K562 (cell line): Measurements from ENCODE around the gene WIF1. TPM values are rescaled to one million over a fixed set of nuclear protein-coding genes. Genes with fewer than 3 reads are reported as not detected.

Source experiments
- DACH1 ChIP-seq: fragments of 450-650 bp; IDR thresholded peaks from 2 replicates; pipeline ENCODE4 v1.6.1; 2018; ENCODE audit not compliant: partially characterized antibody
- FOSL1 ChIP-seq: fragments of 200-800 bp; sonication (Bioruptor generic); conservative IDR thresholded peaks from 2 replicates; pipeline ENCODE4 v1.6.1; 2016; ENCODE audit warnings: missing genetic modification characterization, missing compliant biosample characterization
- JUND ChIP-seq, 2 experiments: IDR thresholded peaks; 2 replicates in 1 of 2; 3 replicates in 1 of 2; pipeline ENCODE4 v1.6.1; 2011; ENCODE audit warnings: borderline replicate concordance in 2 of 2, low read depth in 2 of 2, low read length in 2 of 2, improper control_type of control experiment in 1 of 2, missing biosample characterization in 1 of 2, missing genetic modification characterization in 1 of 2, missing genetic modification reagents in 1 of 2
- KDM2B ChIP-seq: fragments of 250-450 bp; sonication (Bioruptor Pico); IDR thresholded peaks from 2 replicates; pipeline ENCODE4 v1.8.0; 2021; ENCODE audit warnings: mild to moderate bottlenecking, moderate library complexity
- MYC ChIP-seq, 2 experiments: fragments of 250-450 bp in 1 of 2; sonication (Bioruptor Pico) in 1 of 2; IDR thresholded peaks; 2 replicates each; pipeline versions ENCODE4 v1.5.1 to v1.6.1; 2012 to 2021; ENCODE audit warnings: low read depth in 2 of 2, borderline replicate concordance in 1 of 2, improper control_type of control experiment in 1 of 2, low read length in 1 of 2, mild to moderate bottlenecking in 1 of 2, moderate library complexity in 1 of 2
- RCOR1 ChIP-seq, 2 experiments: IDR thresholded peaks; 2 replicates each; pipeline ENCODE4 v1.6.1; 2012; ENCODE audit warnings: low read depth in 2 of 2, low read length in 2 of 2, borderline replicate concordance in 1 of 2, improper control_type of control experiment in 1 of 2
- SMAD4 ChIP-seq: fragments of 250-450 bp; sonication (Bioruptor Pico); conservative IDR thresholded peaks from 2 replicates; pipeline ENCODE4 v1.8.0; 2021; ENCODE audit warnings: inconsistent platforms, mild to moderate bottlenecking, moderate library complexity
- TAF1 ChIP-seq: IDR thresholded peaks from 2 replicates; pipeline ENCODE4 v1.6.1; 2011; ENCODE audit warnings: mild to moderate bottlenecking, low read length, moderate library complexity; ENCODE audit not compliant: insufficient read depth, control insufficient read depth, severe bottlenecking; ENCODE audit errors: extremely low read depth
- THAP12 ChIP-seq: fragments of 250-450 bp; sonication (Bioruptor Pico); IDR thresholded peaks from 2 replicates; pipeline ENCODE4 v1.9.0; 2021; ENCODE audit warnings: mild to moderate bottlenecking, inconsistent platforms
- ZNF639 ChIP-seq, 2 experiments: fragments of 200-800 bp in 1 of 2; sonication (Bioruptor generic) in 1 of 2; sonication (generic) in 1 of 2; formaldehyde crosslinking in 1 of 2; IDR thresholded peaks in 1 of 2; conservative IDR thresholded peaks in 1 of 2; 2 replicates each; pipeline versions ENCODE4 v1.5.0 to v1.6.1; 2016 to 2020; ENCODE audit warnings: missing compliant biosample characterization in 1 of 2, missing genetic modification characterization in 1 of 2, missing genetic modification reagents in 1 of 2
- ZSCAN29 ChIP-seq: fragments of 450-650 bp; IDR thresholded peaks from 2 replicates; pipeline ENCODE4 v1.6.1; 2017
- polyA plus RNA-seq, 8 experiments: library from polyadenylated mRNA; depleted of rRNA in 4 of 8; stranded (reverse) in 5 of 8; unstranded in 3 of 8; fragments of >200 nt; fragmentation: Nextera tagmentation in 2 of 8; fragmentation: Illumina TruSeq in 1 of 8; extraction: Ambion mirVana in 2 of 8; extraction: Trizol in 1 of 8; gene quantifications; 2 replicates each; pipeline versions ENCODE4 v1.2.1 to v1.2.3, GENCODE V29; 2011 to 2014; ENCODE audit warnings: inconsistent platforms in 1 of 8, missing spikeins in 1 of 8
- total RNA-seq, 7 experiments: library from RNA; depleted of rRNA in 6 of 7; stranded (reverse); fragments of >200 nt in 6 of 7; fragmentation: Illumina TruSeq in 2 of 7; extraction: Trizol in 2 of 7; gene quantifications; 2 replicates each; pipeline versions ENCODE4 v1.2.1 to v1.2.3, GENCODE V29; 2011 to 2021; ENCODE audit warnings: low replicate concordance in 1 of 7
- TF ChIP-seq, protein P1 (sequence below): fragments of 450-650 bp; IDR thresholded peaks from 2 replicates; pipeline ENCODE4 v1.6.1; 2016; ENCODE audit warnings: borderline replicate concordance
- TF ChIP-seq, protein P2 (sequence below): fragments of 200-800 bp; sonication (Bioruptor generic); IDR thresholded peaks from 2 replicates; pipeline ENCODE4 v1.6.1; 2017; ENCODE audit warnings: missing genetic modification characterization, missing compliant biosample characterization
- TF ChIP-seq, protein P3 (sequence below), 2 experiments: fragments of 450-650 bp in 1 of 2; sonication (generic) in 1 of 2; formaldehyde crosslinking in 1 of 2; IDR thresholded peaks in 1 of 2; conservative IDR thresholded peaks in 1 of 2; 2 replicates each; pipeline versions ENCODE4 v1.6.1 to v1.8.1; 2016 to 2023; ENCODE audit warnings: mild to moderate bottlenecking in 2 of 2, moderate library complexity in 2 of 2, inconsistent platforms in 1 of 2, missing genetic modification reagents in 1 of 2

WIF1 gene
- total and polyA plus RNA-seq, 9 of the 15 experiments (the other 6 are each of a cell fraction or from before 2014, with no cell fraction given): not detected

- TF ChIP-seq MYC (IDR thresholded peaks at IDR 0.05; ENCODE audit: low read depth, low read length) (0 out of 2 replicates have a peak, but pooled peaks have one; percentile 11), MYC (CRISPR knock-in tag; IDR thresholded peaks at IDR 0.05; ENCODE audit: borderline replicate concordance, low read depth) (no peak), ZNF639 (CRISPR knock-in tag; conservative IDR thresholded peaks at IDR 0.05 in 1 of 2, IDR thresholded peaks at IDR 0.05 in 1 of 2) (0 out of 4 replicates have a peak, but pooled peaks of 1 of the 2 experiments have one; percentile 18), TAF1 (peak; percentile 5), FOSL1 (tag) (no peak), DACH1 (no peak), RCOR1 (IDR thresholded peaks at IDR 0.05; ENCODE audit: borderline replicate concordance in 1 of 2, low read depth in 2 of 2, low read length in 2 of 2) (peak in 1 of 2 experiments; percentile 49; a peak in 2 of 4 replicates), SMAD4 (peak; percentile 99), THAP12 (CRISPR knock-in tag) (no peak), ZSCAN29 (0 out of 2 replicates have a peak, but pooled peaks have one; percentile 61), KDM2B (CRISPR knock-in tag) (0 out of 2 replicates have a peak, but pooled peaks have one; percentile 44), JUND (IDR thresholded peaks at IDR 0.05; ENCODE audit: borderline replicate concordance, low read depth, low read length) (0 out of 2 replicates have a peak, but pooled peaks have one; percentile 1), JUND (tag; IDR thresholded peaks at IDR 0.05; ENCODE audit: borderline replicate concordance, low read depth, low read length) (peak; percentile 9; the same call in 1 of the 3 replicates)
- TF ChIP-seq, protein P1, sequence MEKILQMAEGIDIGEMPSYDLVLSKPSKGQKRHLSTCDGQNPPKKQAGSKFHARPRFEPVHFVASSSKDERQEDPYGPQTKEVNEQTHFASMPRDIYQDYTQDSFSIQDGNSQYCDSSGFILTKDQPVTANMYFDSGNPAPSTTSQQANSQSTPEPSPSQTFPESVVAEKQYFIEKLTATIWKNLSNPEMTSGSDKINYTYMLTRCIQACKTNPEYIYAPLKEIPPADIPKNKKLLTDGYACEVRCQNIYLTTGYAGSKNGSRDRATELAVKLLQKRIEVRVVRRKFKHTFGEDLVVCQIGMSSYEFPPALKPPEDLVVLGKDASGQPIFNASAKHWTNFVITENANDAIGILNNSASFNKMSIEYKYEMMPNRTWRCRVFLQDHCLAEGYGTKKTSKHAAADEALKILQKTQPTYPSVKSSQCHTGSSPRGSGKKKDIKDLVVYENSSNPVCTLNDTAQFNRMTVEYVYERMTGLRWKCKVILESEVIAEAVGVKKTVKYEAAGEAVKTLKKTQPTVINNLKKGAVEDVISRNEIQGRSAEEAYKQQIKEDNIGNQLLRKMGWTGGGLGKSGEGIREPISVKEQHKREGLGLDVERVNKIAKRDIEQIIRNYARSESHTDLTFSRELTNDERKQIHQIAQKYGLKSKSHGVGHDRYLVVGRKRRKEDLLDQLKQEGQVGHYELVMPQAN: peak; percentile 48; the same call in 1 of the 2 replicates
- TF ChIP-seq, protein P2, sequence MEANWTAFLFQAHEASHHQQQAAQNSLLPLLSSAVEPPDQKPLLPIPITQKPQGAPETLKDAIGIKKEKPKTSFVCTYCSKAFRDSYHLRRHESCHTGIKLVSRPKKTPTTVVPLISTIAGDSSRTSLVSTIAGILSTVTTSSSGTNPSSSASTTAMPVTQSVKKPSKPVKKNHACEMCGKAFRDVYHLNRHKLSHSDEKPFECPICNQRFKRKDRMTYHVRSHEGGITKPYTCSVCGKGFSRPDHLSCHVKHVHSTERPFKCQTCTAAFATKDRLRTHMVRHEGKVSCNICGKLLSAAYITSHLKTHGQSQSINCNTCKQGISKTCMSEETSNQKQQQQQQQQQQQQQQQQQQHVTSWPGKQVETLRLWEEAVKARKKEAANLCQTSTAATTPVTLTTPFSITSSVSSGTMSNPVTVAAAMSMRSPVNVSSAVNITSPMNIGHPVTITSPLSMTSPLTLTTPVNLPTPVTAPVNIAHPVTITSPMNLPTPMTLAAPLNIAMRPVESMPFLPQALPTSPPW: peak; percentile 63; the same call in 1 of the 2 replicates
- TF ChIP-seq, protein P3, sequence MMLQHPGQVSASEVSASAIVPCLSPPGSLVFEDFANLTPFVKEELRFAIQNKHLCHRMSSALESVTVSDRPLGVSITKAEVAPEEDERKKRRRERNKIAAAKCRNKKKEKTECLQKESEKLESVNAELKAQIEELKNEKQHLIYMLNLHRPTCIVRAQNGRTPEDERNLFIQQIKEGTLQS (IDR thresholded peaks at IDR 0.05): no peak
- TF ChIP-seq, protein P3 (CRISPR knock-in tag; conservative IDR thresholded peaks at IDR 0.05): no peak
Observed at GRCh38 chr12:65170209-65170881, 49.2 kb upstream of the WIF1 start (continued).
